B cell (primary cell): ENCODE data around the gene PBX2.

ENCODE experiments used
- EZH2 ChIP-seq: IDR thresholded peaks from 2 replicates; pipeline ENCODE4 v1.6.1; 2012; ENCODE audit warnings: borderline replicate concordance, low read depth, mild to moderate bottlenecking, moderate library complexity, low read length; ENCODE audit not compliant: insufficient read depth, poor library complexity, severe bottlenecking
- TF ChIP-seq, protein P1 (sequence below): fragments of 200-600 bp; IDR thresholded peaks from one replicate; pipeline ENCODE4 v1.8.0; 2022; ENCODE audit warnings: antibody characterized with exemption, mild to moderate bottlenecking

DNA sequence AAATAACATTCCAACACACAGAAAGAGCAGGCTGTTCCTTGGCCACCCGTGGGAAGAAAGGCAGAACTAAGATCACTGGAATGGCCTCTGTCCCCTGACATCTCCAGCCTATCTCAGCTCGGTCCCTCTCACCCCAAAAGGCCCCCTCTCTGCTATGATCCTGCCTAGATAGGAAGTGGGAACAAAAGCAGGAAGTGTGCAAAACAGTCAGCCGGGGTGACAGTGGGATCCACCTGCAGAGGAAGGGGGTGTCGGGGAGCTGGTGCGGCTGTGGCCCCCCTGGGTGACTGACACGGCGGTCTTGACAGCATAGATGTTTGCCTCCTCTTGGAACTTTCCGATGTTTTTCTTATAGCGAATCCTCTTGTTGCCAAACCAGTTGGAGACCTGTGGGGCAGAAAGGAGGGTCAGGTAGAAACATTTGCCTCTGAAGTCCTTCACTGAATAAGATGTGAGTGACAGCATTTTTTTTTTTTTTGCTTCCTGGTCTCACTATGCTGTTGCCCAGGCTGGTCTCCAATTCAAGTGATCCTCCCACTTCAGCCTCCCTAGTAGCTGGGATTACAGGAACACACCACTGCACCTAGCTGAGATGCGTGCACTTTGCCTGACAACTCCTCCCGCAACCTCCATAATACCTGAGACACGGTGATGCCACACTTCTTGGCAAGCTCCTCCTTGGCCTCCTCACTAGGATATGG lies 2.8 kb downstream of the PBX2 start:
- TF ChIP-seq, protein P1, sequence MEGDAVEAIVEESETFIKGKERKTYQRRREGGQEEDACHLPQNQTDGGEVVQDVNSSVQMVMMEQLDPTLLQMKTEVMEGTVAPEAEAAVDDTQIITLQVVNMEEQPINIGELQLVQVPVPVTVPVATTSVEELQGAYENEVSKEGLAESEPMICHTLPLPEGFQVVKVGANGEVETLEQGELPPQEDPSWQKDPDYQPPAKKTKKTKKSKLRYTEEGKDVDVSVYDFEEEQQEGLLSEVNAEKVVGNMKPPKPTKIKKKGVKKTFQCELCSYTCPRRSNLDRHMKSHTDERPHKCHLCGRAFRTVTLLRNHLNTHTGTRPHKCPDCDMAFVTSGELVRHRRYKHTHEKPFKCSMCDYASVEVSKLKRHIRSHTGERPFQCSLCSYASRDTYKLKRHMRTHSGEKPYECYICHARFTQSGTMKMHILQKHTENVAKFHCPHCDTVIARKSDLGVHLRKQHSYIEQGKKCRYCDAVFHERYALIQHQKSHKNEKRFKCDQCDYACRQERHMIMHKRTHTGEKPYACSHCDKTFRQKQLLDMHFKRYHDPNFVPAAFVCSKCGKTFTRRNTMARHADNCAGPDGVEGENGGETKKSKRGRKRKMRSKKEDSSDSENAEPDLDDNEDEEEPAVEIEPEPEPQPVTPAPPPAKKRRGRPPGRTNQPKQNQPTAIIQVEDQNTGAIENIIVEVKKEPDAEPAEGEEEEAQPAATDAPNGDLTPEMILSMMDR = no peak
- TF ChIP-seq EZH2 = no peak
